Measurements from ENCODE around the gene KRTAP19-1.

Gene KRTAP19-1

GRCh38 chr21:30447056-30447455, 33.1 kb downstream of the KRTAP19-1 start:
- Mint-ChIP-seq H3K27ac (no peak overlapping the region), H3K9me3 (no peaks in the 10 kb centered on the region), H3K36me3 (ENCODE audit: low read depth) (no peaks in the 10 kb centered on the region), H3K4me1 (ENCODE audit: low read depth) (no peaks in the 10 kb centered on the region), H3K27me3 (peaks cover 3% of the 10 kb centered on the region), H3K4me3 (no peak overlapping the region)
- no peak for DNase-seq

GRCh38 chr21:30444204-30444603, 36.0 kb downstream of the KRTAP19-1 start:
- Mint-ChIP-seq H3K27me3 (peaks cover 3% of the 10 kb centered on the region), H3K27ac (no peak overlapping the region), H3K36me3 (ENCODE audit: low read depth) (no peaks in the 10 kb centered on the region), H3K4me1 (ENCODE audit: low read depth) (no peaks in the 10 kb centered on the region), H3K4me3 (no peak overlapping the region), H3K9me3 (no peaks in the 10 kb centered on the region)
- DNase-seq = no peak

- Mint-ChIP-seq H3K36me3 (ENCODE audit: low read depth) (no peaks in the 10 kb centered on the region), H3K27ac (no peak overlapping the region), H3K27me3 (peaks cover 3% of the 10 kb centered on the region), H3K4me3 (no peak overlapping the region), H3K4me1 (ENCODE audit: low read depth) (no peaks in the 10 kb centered on the region), H3K9me3 (no peaks in the 10 kb centered on the region)
- DNase-seq = no peak
These were observed 36.9 kb downstream of the KRTAP19-1 start for GRCh38 chr21:30443226-30443625.

- no peaks in the 10 kb centered on the region for H3K4me1 Mint-ChIP-seq (ENCODE audit: low read depth)
- H3K36me3 Mint-ChIP-seq (ENCODE audit: low read depth) = no peaks in the 10 kb centered on the region
- no peak within 1 kb of the TSS for H3K27ac Mint-ChIP-seq
- no peak within 1 kb of the TSS for H3K4me3 Mint-ChIP-seq
- no peaks in the 10 kb centered on the region for H3K9me3 Mint-ChIP-seq
- H3K27me3 Mint-ChIP-seq = peaks cover 4% of the 10 kb centered on the region
- no peak for DNase-seq
These were observed 40.2 kb downstream of the KRTAP19-1 start, which contains the start of gene KRTAP15-1 for GRCh38 chr21:30439975-30440374. KRTAP15-1 (plus strand) TSS chr21:30440275; CDS start chr21:30440328, 53 bp downstream.

DNA sequence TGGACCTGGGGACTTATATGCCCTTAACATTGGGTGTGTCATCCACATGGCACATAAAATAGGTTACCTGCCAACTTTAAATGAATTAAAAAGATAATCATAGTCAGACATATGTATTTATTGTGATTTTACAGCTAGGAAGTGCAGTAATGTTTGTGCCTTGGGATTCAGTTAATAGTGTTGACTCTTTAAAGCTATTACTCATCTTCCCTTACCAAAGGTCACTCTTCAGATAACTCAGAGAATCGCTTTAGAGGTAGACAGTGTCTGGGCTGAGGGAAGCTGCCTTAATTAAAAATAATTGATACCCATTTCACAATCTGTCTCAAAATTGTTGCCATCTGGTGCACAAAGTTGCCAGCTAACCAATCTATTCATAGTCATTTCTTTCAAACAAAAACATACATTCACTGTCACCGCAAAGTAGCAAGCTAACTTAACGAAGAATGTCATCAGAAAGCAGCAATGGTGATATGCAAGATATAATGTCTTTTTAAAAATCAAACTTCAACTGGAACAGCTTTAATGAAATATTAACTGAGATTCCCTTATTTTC, 43.1 kb downstream of the KRTAP19-1 start:
- H3K4me3 Mint-ChIP-seq = no peak overlapping the region

GRCh38 chr21:30434033-30434631, 46.0 kb downstream of the KRTAP19-1 start:
- Mint-ChIP-seq H3K36me3 (ENCODE audit: low read depth) (no peaks in the 10 kb centered on the region), H3K4me3 (no peak overlapping the region), H3K27me3 (peaks cover 12% of the 10 kb centered on the region), H3K9me3 (no peaks in the 10 kb centered on the region), H3K27ac (no peak overlapping the region), H3K4me1 (ENCODE audit: low read depth) (no peaks in the 10 kb centered on the region)
- no peak for DNase-seq

More for the DNA sequence above, 43.1 kb downstream of the KRTAP19-1 start:
- Mint-ChIP-seq H3K27me3 (peaks cover 8% of the 10 kb centered on the region), H3K9me3 (no peaks in the 10 kb centered on the region), H3K4me1 (ENCODE audit: low read depth) (no peaks in the 10 kb centered on the region), H3K27ac (no peak overlapping the region), H3K36me3 (ENCODE audit: low read depth) (no peaks in the 10 kb centered on the region)
- DNase-seq = no peak

DNA sequence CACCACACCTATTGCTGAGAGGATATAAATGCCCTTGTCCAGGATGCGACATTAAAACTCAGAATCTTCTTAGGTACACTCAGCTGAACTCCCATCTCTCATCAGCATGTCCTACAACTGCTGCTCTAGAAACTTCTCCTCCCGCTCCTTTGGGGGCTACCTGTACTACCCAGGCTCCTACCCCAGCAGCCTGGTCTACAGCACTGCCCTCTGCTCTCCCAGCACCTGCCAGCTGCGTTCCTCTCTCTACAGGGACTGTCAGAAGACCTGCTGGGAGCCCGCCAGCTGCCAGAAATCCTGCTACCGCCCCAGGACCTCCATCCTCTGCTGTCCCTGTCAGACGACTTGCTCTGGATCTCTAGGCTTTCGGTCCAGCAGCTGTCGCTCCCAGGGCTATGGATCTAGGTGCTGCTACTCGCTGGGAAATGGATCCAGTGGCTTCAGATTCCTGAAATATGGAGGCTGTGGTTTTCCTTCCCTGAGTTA, 50.0 kb downstream of the KRTAP19-1 start, which contains the start of gene KRTAP13-4:
TSS of gene KRTAP13-4 (plus strand) at position 51 of the 486 bp plus-strand sequence. CDS start at position 107, 56 bp downstream.
- H3K36me3 Mint-ChIP-seq (ENCODE audit: low read depth) = no peaks in the 10 kb centered on the region
- no peak within 1 kb of the TSS for H3K27ac Mint-ChIP-seq
- H3K4me3 Mint-ChIP-seq = no peak within 1 kb of the TSS
- H3K27me3 Mint-ChIP-seq = peaks cover 8% of the 10 kb centered on the region
- no peaks in the 10 kb centered on the region for H3K4me1 Mint-ChIP-seq (ENCODE audit: low read depth)
- no peaks in the 10 kb centered on the region for H3K9me3 Mint-ChIP-seq
- DNase-seq = no peak
